ENCODE results near the gene CIAO2B. TPM values are rescaled to one million over a fixed set of nuclear protein-coding genes. Genes with fewer than 3 reads are reported as not detected.

The CIAO2B gene
- total RNA-seq, 1 experiment from 2014 or later: 59.7 TPM

- Mint-ChIP-seq H3K27me3 (ENCODE audit: low read depth) (peaks cover 59% of the 10 kb centered on the region), H3K4me3 (no peak overlapping the region), H3K4me1 (peaks cover 7% of the 10 kb centered on the region; the same call in 1 of the 2 replicates), H3K27ac (no peak overlapping the region), H3K9me3 (no peaks in the 10 kb centered on the region), H3K36me3 (no peaks in the 10 kb centered on the region)
- POLR2A ChIA-PET: no interaction called here
- DNase-seq (ENCODE audit: low spot score): no peak
- TF ChIP-seq ZNF532 (CRISPR knock-in tag; IDR thresholded peaks at IDR 0.05; ENCODE audit: borderline replicate concordance): no peak
- TF ChIP-seq NFE2L1 (CRISPR knock-in tag; IDR thresholded peaks at IDR 0.05): no peak
- TF ChIP-seq ZNF512 (CRISPR knock-in tag; IDR thresholded peaks at IDR 0.05; ENCODE audit: borderline replicate concordance): no peak
- no peak for TF ChIP-seq ZNF416 (CRISPR knock-in tag; IDR thresholded peaks at IDR 0.05)
- no peak for TF ChIP-seq IRF2 (CRISPR knock-in tag; IDR thresholded peaks at IDR 0.05; ENCODE audit: borderline replicate concordance, low read depth)
- TF ChIP-seq RORB (CRISPR knock-in tag; IDR thresholded peaks at IDR 0.05): no peak
- no peak for TF ChIP-seq JAZF1 (CRISPR knock-in tag; IDR thresholded peaks at IDR 0.05)
- TF ChIP-seq NR2C2 (CRISPR knock-in tag; IDR thresholded peaks at IDR 0.05): no peak
- no peak for TF ChIP-seq TEAD1 (CRISPR knock-in tag; IDR thresholded peaks at IDR 0.05)
- no peak for ATAC-seq
- CTCF ChIA-PET: interaction anchor here (2.3 to 7.0 kb wide), 4 partner anchors 12 to 94 kb away, joined by 10 to 175 read pairs (median 55); partner anchors contain the start of gene NAE1
These were observed 10.3 kb downstream of the CIAO2B start for GRCh38 chr16:66923866-66924265.

GRCh38 chr16:66923247-66923731 lies 10.9 kb downstream of the CIAO2B start:
- no peak overlapping the region for H3K4me3 Mint-ChIP-seq

GRCh38 chr16:66921729-66922450 lies 12.3 kb downstream of the CIAO2B start:
- Mint-ChIP-seq H3K27ac (no peak overlapping the region), H3K9me3 (no peaks in the 10 kb centered on the region), H3K4me1 (no peaks in the 10 kb centered on the region), H3K27me3 (ENCODE audit: low read depth) (peaks cover 47% of the 10 kb centered on the region), H3K36me3 (no peaks in the 10 kb centered on the region), H3K4me3 (no peak overlapping the region)
- ATAC-seq (no peak), DNase-seq (ENCODE audit: low spot score) (no peak)
- CTCF ChIA-PET: interaction anchor here (0.6 to 4.3 kb wide), 5 partner anchors 12 to 233 kb away, joined by 3 to 38 read pairs (median 7); no protein-coding TSS in a partner anchor
- POLR2A ChIA-PET: no interaction called here
- TF ChIP-seq NR1H2 (CRISPR knock-in tag; IDR thresholded peaks at IDR 0.05) (no peak), TEAD4 (CRISPR knock-in tag; IDR thresholded peaks at IDR 0.05) (no peak), RELA (CRISPR knock-in tag; IDR thresholded peaks at IDR 0.05; ENCODE audit: borderline replicate concordance) (no peak), ESRRA (CRISPR knock-in tag; IDR thresholded peaks at IDR 0.05; ENCODE audit: borderline replicate concordance) (no peak), ZMAT4 (CRISPR knock-in tag; IDR thresholded peaks at IDR 0.05) (no peak), ATF1 (CRISPR knock-in tag; IDR thresholded peaks at IDR 0.05) (no peak), CREM (CRISPR knock-in tag; IDR thresholded peaks at IDR 0.05) (no peak), JUN (CRISPR knock-in tag; IDR thresholded peaks at IDR 0.05) (no peak), NFE2L1 (CRISPR knock-in tag; IDR thresholded peaks at IDR 0.05) (no peak), CREB1 (CRISPR knock-in tag; IDR thresholded peaks at IDR 0.05) (no peak), GABPB1 (CRISPR knock-in tag; IDR thresholded peaks at IDR 0.05) (no peak), ZNF219 (CRISPR knock-in tag; IDR thresholded peaks at IDR 0.05; ENCODE audit: borderline replicate concordance) (no peak)
- TF ChIP-seq, protein P1, sequence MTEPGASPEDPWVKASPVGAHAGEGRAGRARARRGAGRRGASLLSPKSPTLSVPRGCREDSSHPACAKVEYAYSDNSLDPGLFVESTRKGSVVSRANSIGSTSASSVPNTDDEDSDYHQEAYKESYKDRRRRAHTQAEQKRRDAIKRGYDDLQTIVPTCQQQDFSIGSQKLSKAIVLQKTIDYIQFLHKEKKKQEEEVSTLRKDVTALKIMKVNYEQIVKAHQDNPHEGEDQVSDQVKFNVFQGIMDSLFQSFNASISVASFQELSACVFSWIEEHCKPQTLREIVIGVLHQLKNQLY (CRISPR knock-in tag; IDR thresholded peaks at IDR 0.05): no peak
- TF ChIP-seq, protein P2, sequence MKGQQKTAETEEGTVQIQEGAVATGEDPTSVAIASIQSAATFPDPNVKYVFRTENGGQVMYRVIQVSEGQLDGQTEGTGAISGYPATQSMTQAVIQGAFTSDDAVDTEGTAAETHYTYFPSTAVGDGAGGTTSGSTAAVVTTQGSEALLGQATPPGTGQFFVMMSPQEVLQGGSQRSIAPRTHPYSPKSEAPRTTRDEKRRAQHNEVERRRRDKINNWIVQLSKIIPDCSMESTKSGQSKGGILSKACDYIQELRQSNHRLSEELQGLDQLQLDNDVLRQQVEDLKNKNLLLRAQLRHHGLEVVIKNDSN (CRISPR knock-in tag; IDR thresholded peaks at IDR 0.05): no peak

More at GRCh38 chr16:66923247-66923731, 10.9 kb downstream of the CIAO2B start:
- CTCF ChIA-PET: interaction anchor here (3.2 to 7.0 kb wide), 2 partner anchors 12 to 30 kb away, joined by 53 to 175 read pairs; no protein-coding TSS in a partner anchor
- Mint-ChIP-seq H3K27me3 (ENCODE audit: low read depth) (peaks cover 59% of the 10 kb centered on the region), H3K27ac (no peak overlapping the region), H3K9me3 (no peaks in the 10 kb centered on the region), H3K36me3 (no peaks in the 10 kb centered on the region), H3K4me1 (peaks cover 7% of the 10 kb centered on the region; the same call in 1 of the 2 replicates)
- ATAC-seq: no peak
- POLR2A ChIA-PET: no interaction called here
- TF ChIP-seq KAT7 (CRISPR knock-in tag; IDR thresholded peaks at IDR 0.05; ENCODE audit: borderline replicate concordance): no peak
- DNase-seq (ENCODE audit: low spot score): no peak
